Naive thymus-derived CD4-positive, alpha-beta T cell (primary cell): ENCODE data around the gene STX5. TPM values are rescaled to one million over a fixed set of nuclear protein-coding genes. Genes with fewer than 3 reads are reported as not detected.

ENCODE experiments used
- ATAC-seq: fragments of 150-1000 bp; cut with Tn5 transposase; 2 replicates; pipeline ENCODE4 v1.10.0; 2021; ENCODE audit warnings: mild to moderate bottlenecking, moderate library complexity
- CTCF ChIA-PET: fragments of 350-600 bp; sonication (Branson Sonifier 250); formaldehyde crosslinking; loops from one replicate; lab custom pipeline; 2021; ENCODE audit warnings: antibody characterized with exemption; lab: Charles Lee
- POLR2A ChIA-PET: fragments of 350-600 bp; sonication (Branson Sonifier 250); formaldehyde crosslinking; loops from one replicate; lab custom pipeline; 2021; ENCODE audit warnings: antibody characterized with exemption, inconsistent platforms; lab: Charles Lee
- DNase-seq, 9 donors: peaks; one replicate each; pipeline versions ENCODE4 v3.0.0 to v3.0.0-alpha.2; 2020 to 2022; ENCODE audit warnings: mixed read lengths in 1 of 9
- H3K27ac ChIP-seq: one replicate; pipeline ENCODE4 v1.7.0; 2013; ENCODE audit warnings: mild to moderate bottlenecking, low read depth, low read length, moderate library complexity
- H3K27me3 ChIP-seq, 2 donors: one replicate each; pipeline ENCODE4 v1.7.0; 2013; ENCODE audit warnings: low read length in 2 of 2, mild to moderate bottlenecking in 2 of 2, moderate library complexity in 2 of 2; ENCODE audit not compliant: control insufficient read depth in 2 of 2, insufficient read depth in 2 of 2
- H3K36me3 ChIP-seq, 3 experiments: 1 replicate in 2 of 3; 2 replicates in 1 of 3; pipeline ENCODE4 v1.7.0; 2013; ENCODE audit warnings: low read length in 3 of 3, mild to moderate bottlenecking in 3 of 3, moderate library complexity in 1 of 3; ENCODE audit not compliant: insufficient read depth in 3 of 3, control insufficient read depth in 2 of 3
- H3K4me1 ChIP-seq, 2 donors: one replicate each; pipeline ENCODE4 v1.7.0; 2013; ENCODE audit warnings: low read length in 2 of 2, mild to moderate bottlenecking in 2 of 2, moderate library complexity in 1 of 2; ENCODE audit not compliant: control insufficient read depth in 2 of 2, insufficient read depth in 2 of 2
- H3K4me3 ChIP-seq: 2 replicates; pipeline ENCODE4 v1.7.0; 2013; ENCODE audit warnings: mild to moderate bottlenecking, low read length
- H3K9me3 ChIP-seq, 3 experiments: 1 replicate in 2 of 3; 2 replicates in 1 of 3; pipeline ENCODE4 v1.7.0; 2013; ENCODE audit warnings: low read length in 3 of 3; ENCODE audit not compliant: control insufficient read depth in 2 of 3
- H3K27ac Mint-ChIP-seq, 9 donors: one replicate each; pipeline ENCODE4 v1.8.0; 2020 to 2022; ENCODE audit warnings: mixed read lengths in 9 of 9, mild to moderate bottlenecking in 8 of 9, moderate library complexity in 5 of 9, inconsistent platforms in 2 of 9
- H3K27me3 Mint-ChIP-seq, 5 donors: one replicate each; pipeline ENCODE4 v1.8.0; 2021 to 2022; ENCODE audit warnings: mixed read lengths in 5 of 5, mild to moderate bottlenecking in 1 of 5
- H3K36me3 Mint-ChIP-seq, 5 donors: one replicate each; pipeline ENCODE4 v1.8.0; 2020 to 2022; ENCODE audit warnings: mixed read lengths in 5 of 5, mild to moderate bottlenecking in 3 of 5, inconsistent platforms in 1 of 5
- H3K4me1 Mint-ChIP-seq, 7 donors: one replicate each; pipeline ENCODE4 v1.8.0; 2020 to 2022; ENCODE audit warnings: mixed read lengths in 7 of 7, mild to moderate bottlenecking in 3 of 7, inconsistent platforms in 1 of 7
- H3K4me3 Mint-ChIP-seq, 10 donors: one replicate each; pipeline ENCODE4 v1.8.0; 2020 to 2022; ENCODE audit warnings: mild to moderate bottlenecking in 10 of 10, mixed read lengths in 10 of 10, moderate library complexity in 6 of 10, inconsistent platforms in 2 of 10
- H3K9me3 Mint-ChIP-seq, 11 donors: one replicate each; pipeline ENCODE4 v1.8.0; 2020 to 2022; ENCODE audit warnings: mixed read lengths in 11 of 11, mild to moderate bottlenecking in 4 of 11, inconsistent platforms in 1 of 11, moderate library complexity in 1 of 11
- intact Hi-C, 2 donors: fragments of 100-400 bp; cut with micrococcal nuclease; formaldehyde crosslinking; loops; one replicate each; pipeline ENCODE4 v1.15.1; 2023
- polyA plus RNA-seq, 2 donors: library from polyadenylated mRNA; unstranded; fragments of 300-500 nt; fragmentation: Illumina TruSeq; gene quantifications; one replicate each; pipeline ENCODE4 v1.2.3, GENCODE V29; 2021
- total RNA-seq, 6 experiments: library from RNA in 5 of 6; stranded (reverse) in 5 of 6; gene quantifications; 1 replicate in 5 of 6; 2 replicates in 1 of 6; pipeline ENCODE4 v1.2.3 and lab custom pipeline; 2021 to 2026

The STX5 gene
- total and polyA plus RNA-seq, 7 experiments from 2014 or later, result 23.8 to 152 (median 53.6) TPM

DNA sequence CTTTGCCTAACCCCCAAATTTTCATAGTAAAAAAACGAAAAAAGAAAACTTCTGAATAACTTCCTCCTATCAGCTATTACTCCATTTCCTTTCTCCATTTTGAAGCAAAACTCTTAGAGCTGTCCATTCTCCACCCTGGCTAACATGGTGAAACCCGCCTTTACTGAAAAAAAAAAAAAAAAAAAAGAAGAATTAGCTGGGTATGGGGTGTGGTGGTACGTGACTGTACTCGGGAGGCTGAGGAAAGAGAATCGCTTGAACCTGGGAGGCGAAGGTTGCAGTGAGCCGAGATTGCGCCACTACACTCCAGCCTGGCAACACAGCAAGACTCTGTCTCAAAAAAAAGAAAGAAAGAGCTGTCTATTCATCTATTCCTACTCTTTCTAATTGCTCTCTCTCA is 15.3 kb downstream of the STX5 start:
- H3K9me3 ChIP-seq, result no peaks in the 10 kb centered on the region
- Mint-ChIP-seq H3K27me3 (no peaks in the 10 kb centered on the region), H3K36me3 (peaks cover 4 to 10% (median 8%) of the 10 kb centered on the region in 5 donors), H3K9me3 (no peaks in the 10 kb centered on the region), H3K27ac (peak overlapping the region in 1 of 9 donors; percentile 8), H3K4me3 (no peak overlapping the region), H3K4me1 (peaks cover 0 to 9% (median 0%) of the 10 kb centered on the region in 7 donors)
- intact Hi-C loops, result no loop called here
- H3K4me1 ChIP-seq, result no peaks in the 10 kb centered on the region
- H3K4me3 ChIP-seq, result no peak overlapping the region
- no peaks in the 10 kb centered on the region for H3K27me3 ChIP-seq
- CTCF ChIA-PET, result interaction anchor here (0.9 to 1.2 kb wide), 2 partner anchors 30 to 64 kb away, joined by 3 read pairs; partner anchors contain the start of gene SLC3A2
- peak; percentile 77 for ATAC-seq
- POLR2A ChIA-PET, result interaction anchor here (0.6 to 3.3 kb wide), 10 partner anchors 10 to 217 kb away, joined by 3 to 17 read pairs (median 6); partner anchors contain the start of genes NXF1, TMEM179B and WDR74
- H3K36me3 ChIP-seq, result peaks cover 0 to 40% (median 0%) of the 10 kb centered on the region in 3 experiments
- H3K27ac ChIP-seq, result no peak overlapping the region
- DNase-seq, result no peak

DNA sequence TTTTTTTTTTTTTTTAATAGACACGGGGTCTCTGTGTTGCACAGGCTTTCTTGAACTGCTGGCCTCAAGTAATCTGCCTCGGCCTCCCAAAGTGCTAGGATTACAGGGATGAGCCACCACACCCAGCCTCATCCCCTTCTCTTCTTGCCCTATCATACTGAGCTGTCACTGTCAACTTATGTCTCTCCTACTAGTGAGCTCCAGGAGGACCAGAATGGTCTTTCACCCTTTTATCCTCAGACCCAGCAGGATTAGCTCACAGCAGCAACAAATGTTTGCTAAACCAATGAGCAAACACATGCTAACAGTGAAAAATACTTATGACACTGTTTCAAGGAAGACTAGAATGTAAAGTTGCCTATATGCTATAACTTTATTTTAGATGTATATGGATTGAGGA is 20.2 kb downstream of the STX5 start:
- DNase-seq (no peak), ATAC-seq (no peak)
- no peaks in the 10 kb centered on the region for H3K27me3 ChIP-seq
- Mint-ChIP-seq H3K4me3 (no peak overlapping the region), H3K27ac (peak overlapping the region in 6 of 9 donors; percentile 4 to 44 (median 21)), H3K9me3 (no peaks in the 10 kb centered on the region), H3K27me3 (no peaks in the 10 kb centered on the region), H3K36me3 (peaks cover 0 to 4% (median 0%) of the 10 kb centered on the region in 5 donors), H3K4me1 (peaks cover 0 to 13% (median under 1%) of the 10 kb centered on the region in 7 donors)
- H3K36me3 ChIP-seq, result peaks cover 0 to 7% (median 0%) of the 10 kb centered on the region in 3 experiments
- no peak overlapping the region for H3K4me3 ChIP-seq
- H3K27ac ChIP-seq, result no peak overlapping the region
- POLR2A ChIA-PET, result interaction anchor here (0.6 to 1.5 kb wide), 7 partner anchors 10 to 38 kb away, joined by 3 to 4 read pairs (median 3); partner anchors contain the start of gene STX5
- H3K9me3 ChIP-seq, result no peaks in the 10 kb centered on the region
- CTCF ChIA-PET, result interaction anchor here (0.6 kb wide), 3 partner anchors 19 to 189 kb away, joined by 3 to 9 read pairs (median 3); no protein-coding TSS in a partner anchor
- intact Hi-C loops, result no loop called here
- no peaks in the 10 kb centered on the region for H3K4me1 ChIP-seq

DNA sequence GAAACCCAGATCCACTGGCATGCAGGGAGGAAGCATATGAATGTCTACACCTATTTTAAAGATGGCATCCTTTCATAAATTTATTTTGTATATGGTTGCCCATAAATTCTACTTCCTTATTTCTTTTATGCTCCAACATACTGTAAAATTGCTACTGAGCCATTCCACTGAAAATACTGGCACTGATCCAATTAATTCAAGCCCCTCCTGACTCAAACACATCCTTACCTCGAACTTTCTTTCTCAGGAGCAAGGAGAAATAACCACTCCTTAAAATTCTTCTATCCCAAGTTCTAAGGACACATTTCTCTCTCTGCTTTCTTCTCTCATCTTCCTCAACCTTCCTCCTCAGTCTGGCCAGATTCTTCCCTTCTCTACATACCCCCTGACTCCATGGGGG is 21.1 kb downstream of the STX5 start:
- Mint-ChIP-seq H3K27ac (peak overlapping the region in 5 of 9 donors; percentile 4 to 65 (median 14)), H3K27me3 (no peaks in the 10 kb centered on the region), H3K36me3 (peaks cover 0 to 4% (median 0%) of the 10 kb centered on the region in 5 donors), H3K4me1 (peaks cover 0 to 17% (median 8%) of the 10 kb centered on the region in 7 donors), H3K4me3 (no peak overlapping the region), H3K9me3 (no peaks in the 10 kb centered on the region)
- ChIA-PET CTCF (interaction anchor here (0.6 kb wide), 1 partner anchor 188 kb away, joined by 9 read pairs; no protein-coding TSS in a partner anchor), POLR2A (interaction anchor here (1.2 kb wide), 1 partner anchor 21 kb away, joined by 4 read pairs; the partner anchor contains the start of gene STX5)
- ATAC-seq, result no peak
- intact Hi-C loops, result no loop called here
- peaks cover 0 to under 1% (median 0%) of the 10 kb centered on the region in 3 experiments for H3K36me3 ChIP-seq
- no peak overlapping the region for H3K27ac ChIP-seq
- no peaks in the 10 kb centered on the region for H3K9me3 ChIP-seq
- H3K4me1 ChIP-seq, result peaks cover 0 to 5% of the 10 kb centered on the region in 2 donors
- H3K27me3 ChIP-seq, result no peaks in the 10 kb centered on the region
- no peak for DNase-seq
- H3K4me3 ChIP-seq, result no peak overlapping the region

DNA sequence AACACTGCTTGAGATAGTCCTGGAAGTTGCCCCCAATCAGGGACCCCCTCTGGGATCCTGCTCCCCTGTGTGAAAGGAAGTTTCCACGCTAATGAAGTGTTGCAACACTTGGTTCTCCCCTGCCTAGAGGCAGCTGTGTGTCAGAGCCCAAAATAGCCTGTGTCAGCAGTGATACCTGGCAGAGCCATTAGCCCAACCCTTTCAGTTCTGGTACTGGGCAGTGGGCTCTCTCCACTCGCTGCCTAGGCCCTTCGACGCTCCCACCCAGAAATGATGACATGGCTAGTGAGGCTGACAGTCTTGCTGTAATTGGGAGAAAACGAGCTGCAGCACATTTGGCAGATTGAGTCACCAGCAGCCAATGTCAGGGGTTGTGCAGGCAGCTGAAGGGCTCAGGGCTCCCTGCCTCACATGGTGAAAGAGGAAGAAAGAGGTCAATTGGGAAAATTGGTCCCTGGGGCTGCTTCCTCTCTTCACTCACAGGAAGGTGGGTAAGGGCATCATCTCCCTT is 25.2 kb downstream of the STX5 start:
- Mint-ChIP-seq H3K4me3 (peak overlapping the region in 9 of 10 donors; percentile 47 to 100 (median 98)), H3K27me3 (peaks cover 0 to 2% (median 0%) of the 10 kb centered on the region in 5 donors), H3K36me3 (peaks cover 0 to 23% (median 7%) of the 10 kb centered on the region in 5 donors), H3K27ac (peak overlapping the region in 3 of 9 donors; percentile 70 to 99 (median 98)), H3K9me3 (peaks cover 0 to 4% (median 0%) of the 10 kb centered on the region in 11 donors), H3K4me1 (peaks cover 17 to 46% (median 31%) of the 10 kb centered on the region in 7 donors)
- peaks cover 13 to 18% of the 10 kb centered on the region in 2 donors for H3K4me1 ChIP-seq
- H3K27me3 ChIP-seq, result no peaks in the 10 kb centered on the region
- ATAC-seq (peak; percentile 3), DNase-seq (no peak)
- H3K4me3 ChIP-seq, result no peak overlapping the region
- intact Hi-C loops, result no loop called here
- no peaks in the 10 kb centered on the region for H3K9me3 ChIP-seq
- peak overlapping the region; percentile 97 for H3K27ac ChIP-seq
- POLR2A ChIA-PET, result interaction anchor here (0.6 to 13.2 kb wide), 21 partner anchors 8 to 233 kb away, joined by 3 to 224 read pairs (median 9); partner anchors contain the start of genes BSCL2, EEF1G, GNG3 and HNRNPUL2
- H3K36me3 ChIP-seq, result peaks cover 4 to 19% (median 14%) of the 10 kb centered on the region in 3 experiments
- CTCF ChIA-PET, result interaction anchor here (1.2 kb wide), 1 partner anchor 12 kb away, joined by 3 read pairs; no protein-coding TSS in a partner anchor

DNA sequence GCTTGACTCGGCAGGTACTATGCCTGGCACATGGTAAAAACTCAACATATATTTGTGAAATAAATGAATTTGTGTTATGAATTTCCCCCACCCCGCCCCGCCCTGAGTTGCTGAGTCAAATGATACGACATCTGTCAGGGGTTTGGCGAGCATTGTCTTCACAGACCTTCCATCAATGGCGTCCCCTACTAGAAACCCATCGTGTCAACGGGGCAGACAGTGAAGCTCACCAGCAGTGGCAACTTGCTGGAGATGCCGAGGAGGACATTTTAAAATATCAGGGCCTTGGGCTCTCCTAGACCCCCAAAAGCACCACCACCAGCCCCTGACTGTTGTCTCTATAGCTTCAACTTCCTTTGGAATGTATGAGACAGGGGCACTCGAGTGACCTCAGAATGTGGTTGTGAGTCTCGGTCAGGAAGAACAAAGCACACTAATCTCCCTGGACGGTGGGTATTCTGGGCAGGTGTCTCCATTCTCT is 25.9 kb downstream of the STX5 start:
- Mint-ChIP-seq H3K27ac (peak overlapping the region in 8 of 9 donors; percentile 98 to 100 (median 99)), H3K36me3 (peaks cover 0 to 30% (median 13%) of the 10 kb centered on the region in 5 donors), H3K4me3 (peak overlapping the region; percentile 90 to 100 (median 99)), H3K9me3 (peaks cover 0 to 7% (median 0%) of the 10 kb centered on the region in 11 donors), H3K4me1 (peaks cover 17 to 52% (median 34%) of the 10 kb centered on the region in 7 donors), H3K27me3 (peaks cover 0 to 2% (median 0%) of the 10 kb centered on the region in 5 donors)
- Histone ChIP-seq H3K27me3 (no peaks in the 10 kb centered on the region), H3K9me3 (no peaks in the 10 kb centered on the region), H3K4me3 (peak overlapping the region; percentile 87), H3K27ac (peak overlapping the region; percentile 97), H3K36me3 (peaks cover 10 to 26% (median 20%) of the 10 kb centered on the region in 3 experiments), H3K4me1 (peaks cover 13 to 18% of the 10 kb centered on the region in 2 donors)
- intact Hi-C loops, result loop anchor here (1.0 to 2.0 kb wide), 11 partner anchors 14 to 97 kb away; partner anchors contain the start of genes HNRNPUL2 (in 2 of the 2), STX5 (in 2 of the 2), TEX54 (in 2 of the 2) and TMEM179B (in 2 of the 2)
- POLR2A ChIA-PET, result interaction anchor here (0.7 to 13.2 kb wide), 26 partner anchors 9 to 232 kb away, joined by 3 to 224 read pairs (median 6); partner anchors contain the start of genes BSCL2, C11orf98, CSKMT and EEF1G
- no peak for DNase-seq
- CTCF ChIA-PET, result interaction anchor here (1.1 to 1.2 kb wide), 2 partner anchors 12 to 58 kb away, joined by 3 to 5 read pairs; no protein-coding TSS in a partner anchor
- ATAC-seq, result peak; percentile 8
